Memory B cell (primary cell): ENCODE data around the gene OR52D1.

ENCODE experiments used
- ATAC-seq: fragments of 150-1000 bp; cut with Tn5 transposase; 2 replicates; pipeline ENCODE4 v1.10.0; 2021; ENCODE audit warnings: low read depth, mild to moderate bottlenecking, moderate library complexity
- DNase-seq, 2 donors: peaks; one replicate each; pipeline ENCODE4 v3.0.0; 2022; ENCODE audit warnings: low spot score in 2 of 2
- H3K27ac Mint-ChIP-seq: one replicate; pipeline ENCODE4 v1.8.0; 2022; ENCODE audit warnings: mild to moderate bottlenecking, moderate library complexity, mixed read lengths
- H3K27me3 Mint-ChIP-seq: one replicate; pipeline ENCODE4 v1.8.0; 2022; ENCODE audit warnings: mixed read lengths
- H3K36me3 Mint-ChIP-seq: one replicate; pipeline ENCODE4 v1.8.0; 2022; ENCODE audit warnings: mild to moderate bottlenecking, mixed read lengths
- H3K4me1 Mint-ChIP-seq: one replicate; pipeline ENCODE4 v1.8.0; 2022; ENCODE audit warnings: mixed read lengths
- H3K4me3 Mint-ChIP-seq: one replicate; pipeline ENCODE4 v1.8.0; 2022; ENCODE audit warnings: mild to moderate bottlenecking, moderate library complexity, mixed read lengths
- H3K9me3 Mint-ChIP-seq: one replicate; pipeline ENCODE4 v1.8.0; 2022; ENCODE audit warnings: mixed read lengths

The OR52D1 gene

DNA sequence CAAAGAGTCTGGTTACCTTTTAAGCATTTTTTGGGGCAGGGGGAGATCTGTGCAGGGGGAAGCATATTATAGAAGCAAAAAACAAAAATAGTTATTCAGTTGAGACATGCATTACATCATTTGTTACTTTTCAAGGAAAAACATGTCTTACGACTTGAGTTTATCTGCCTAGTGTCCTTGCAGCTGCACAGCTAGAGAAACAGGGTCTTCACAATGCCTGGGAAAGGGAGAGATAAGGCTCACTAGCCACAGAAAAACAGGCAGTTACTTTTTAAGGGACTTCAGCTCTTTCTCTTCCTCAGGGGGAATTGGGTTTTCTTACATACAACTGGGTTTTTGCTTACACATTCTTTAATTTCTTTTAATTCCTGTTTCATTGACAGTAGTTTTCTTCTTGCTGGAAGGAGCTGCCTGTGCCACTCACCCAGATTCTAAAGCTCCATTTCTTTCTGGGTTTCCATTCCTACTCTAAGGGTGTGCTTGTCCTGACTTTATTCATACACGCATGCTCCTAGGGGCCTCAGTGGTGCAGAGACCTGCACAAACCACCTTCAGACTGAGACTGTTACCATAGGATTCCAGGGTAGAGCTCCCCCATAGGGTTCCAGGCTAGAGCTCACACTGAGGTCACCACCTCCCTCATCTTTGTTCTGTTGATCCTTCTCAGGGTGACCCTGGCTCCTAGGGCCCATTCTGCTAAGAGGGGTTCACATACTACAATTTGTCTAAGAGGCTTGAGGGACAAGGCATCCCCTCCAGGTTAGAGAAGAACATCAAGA, 42.8 kb downstream of the OR52D1 start:
- H3K4me3 Mint-ChIP-seq: no peak overlapping the region
- H3K27me3 Mint-ChIP-seq: peaks cover 2% of the 10 kb centered on the region
- ATAC-seq: no peak

DNA sequence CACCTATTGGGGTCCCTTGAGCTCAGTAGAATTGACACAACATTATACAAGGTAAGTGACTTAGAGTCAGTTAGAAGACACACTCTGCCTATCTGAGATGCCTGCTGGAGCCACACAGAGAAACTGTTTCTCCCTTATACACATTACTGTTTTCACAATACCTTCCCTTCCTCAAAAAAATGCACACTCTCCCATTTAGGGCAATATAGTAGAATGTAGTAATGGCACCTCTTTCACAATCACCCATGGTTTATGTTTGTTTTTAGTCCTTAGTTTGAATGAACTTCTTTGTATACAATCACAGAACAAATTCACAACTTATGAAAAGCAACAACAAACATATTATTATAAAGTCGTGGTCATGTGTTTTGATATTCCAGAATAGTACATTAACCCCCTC, 45.6 kb downstream of the OR52D1 start:
- Mint-ChIP-seq H3K27ac (no peak overlapping the region), H3K9me3 (peaks cover 2% of the 10 kb centered on the region), H3K27me3 (no peaks in the 10 kb centered on the region), H3K4me3 (no peak overlapping the region), H3K36me3 (no peaks in the 10 kb centered on the region), H3K4me1 (no peaks in the 10 kb centered on the region)
- ATAC-seq (no peak), DNase-seq (no peak)

More for the DNA sequence above, 42.8 kb downstream of the OR52D1 start:
- DNase-seq: no peak
- Mint-ChIP-seq H3K4me1 (no peaks in the 10 kb centered on the region), H3K9me3 (no peaks in the 10 kb centered on the region), H3K36me3 (no peaks in the 10 kb centered on the region), H3K27ac (no peak overlapping the region)

DNA sequence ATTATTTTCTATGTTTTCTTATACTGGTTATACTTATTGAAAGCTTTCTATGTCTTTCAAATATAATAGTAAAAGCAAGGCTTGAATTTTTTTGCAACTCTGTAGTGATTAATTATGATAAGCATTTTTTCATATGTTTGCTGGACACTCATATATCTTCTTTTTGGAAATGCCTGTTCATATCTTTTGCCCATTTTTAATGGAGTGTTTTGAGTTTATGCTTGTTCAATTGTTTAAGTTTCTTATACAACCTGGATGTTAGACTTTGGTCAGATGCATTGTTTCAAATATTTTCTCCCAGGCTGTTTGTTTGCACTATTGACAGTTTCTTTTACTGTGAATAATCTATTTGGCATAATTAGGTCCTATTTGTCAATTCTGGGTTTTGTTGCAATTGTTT, 48.0 kb downstream of the OR52D1 start:
- no peak for DNase-seq
- no peaks in the 10 kb centered on the region for H3K27me3 Mint-ChIP-seq
- no peak overlapping the region for H3K27ac Mint-ChIP-seq
- no peak for ATAC-seq
- peaks cover 2% of the 10 kb centered on the region for H3K9me3 Mint-ChIP-seq
- H3K4me1 Mint-ChIP-seq: no peaks in the 10 kb centered on the region
- H3K4me3 Mint-ChIP-seq: no peak overlapping the region
- no peaks in the 10 kb centered on the region for H3K36me3 Mint-ChIP-seq
